PFSK-1 (cell line): ENCODE data around the gene MPP2.

Experiments used
- POLR2AphosphoS5 ChIP-seq: IDR thresholded peaks from 2 replicates; pipeline ENCODE4 v1.6.1; 2012; ENCODE audit warnings: low read depth, mild to moderate bottlenecking, control low read depth, low read length, moderate library complexity
- SIN3A ChIP-seq: IDR thresholded peaks from 2 replicates; pipeline ENCODE4 v1.6.1; 2012; ENCODE audit warnings: mild to moderate bottlenecking, low read length, moderate library complexity, borderline replicate concordance; ENCODE audit not compliant: insufficient read depth
- TAF1 ChIP-seq: IDR thresholded peaks from 2 replicates; pipeline ENCODE4 v1.6.1; 2012; ENCODE audit warnings: low read length, control low read depth, borderline replicate concordance; ENCODE audit not compliant: insufficient read depth

DNA sequence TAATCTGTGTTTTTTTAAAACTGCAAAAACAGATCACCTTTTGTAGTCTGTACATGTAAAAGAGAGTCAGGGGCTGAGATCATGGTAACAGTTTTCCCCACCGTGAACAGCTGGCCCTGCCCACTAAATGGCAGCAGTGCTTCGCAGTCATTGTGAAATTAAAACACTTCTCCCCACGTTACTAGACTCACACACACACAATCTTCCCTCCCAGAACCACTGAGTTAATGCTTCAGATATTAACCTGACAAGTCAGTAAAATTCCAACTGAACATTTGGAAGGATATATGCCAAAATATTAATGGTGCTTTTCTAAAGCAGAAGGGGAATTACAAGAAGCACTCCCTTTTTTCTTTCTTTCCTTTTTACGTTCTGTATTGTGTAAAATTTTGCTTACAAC is 61.6 kb downstream of the MPP2 start:
- TF ChIP-seq TAF1 (no peak), SIN3A (no peak), POLR2AphosphoS5 (no peak)
